H9 (cell line): ENCODE measurements around the gene CDH23. TPM values are rescaled to one million over a fixed set of nuclear protein-coding genes. Genes with fewer than 3 reads are reported as not detected.

Experiments
- DNase-seq: peaks from one replicate; pipeline ENCODE4 v3.0.0-alpha.2; 2017
- H2AFZ ChIP-seq: one replicate; pipeline ENCODE4 v1.6.1; 2013; ENCODE audit warnings: mild to moderate bottlenecking, low read length, control low read depth, moderate library complexity
- H2AK5ac ChIP-seq: 2 replicates; pipeline ENCODE4 v1.6.1; 2013; ENCODE audit warnings: low read length, control low read depth, mixed read lengths; ENCODE audit not compliant: insufficient read length
- H2BK120ac ChIP-seq: one replicate; pipeline ENCODE4 v1.6.1; 2013; ENCODE audit warnings: low read depth, mild to moderate bottlenecking, low read length, control low read depth, inconsistent platforms; ENCODE audit not compliant: poor library complexity, severe bottlenecking
- H2BK12ac ChIP-seq: 2 replicates; pipeline ENCODE4 v1.6.1; 2013; ENCODE audit warnings: low read length, control low read depth, mixed read lengths, low read depth; ENCODE audit not compliant: insufficient read length
- H2BK15ac ChIP-seq: 2 replicates; pipeline ENCODE4 v1.6.1; 2013; ENCODE audit warnings: low read depth, low read length, control low read depth
- H2BK20ac ChIP-seq: one replicate; pipeline ENCODE4 v1.6.1; 2013; ENCODE audit warnings: low read depth, mild to moderate bottlenecking, low read length, control low read depth, inconsistent platforms; ENCODE audit not compliant: poor library complexity, severe bottlenecking
- H2BK5ac ChIP-seq: 2 replicates; pipeline ENCODE4 v1.6.1; 2013; ENCODE audit warnings: low read length, control low read depth, mixed read lengths; ENCODE audit not compliant: insufficient read length
- H3K14ac ChIP-seq: 2 replicates; pipeline ENCODE4 v1.6.1; 2013; ENCODE audit warnings: low read length, control low read depth; ENCODE audit not compliant: insufficient read depth
- H3K18ac ChIP-seq: 2 replicates; pipeline ENCODE4 v1.6.1; 2013; ENCODE audit warnings: low read depth, mild to moderate bottlenecking, mixed read lengths, low read length, control low read depth; ENCODE audit not compliant: insufficient read length
- H3K23ac ChIP-seq: 2 replicates; pipeline ENCODE4 v1.6.1; 2013; ENCODE audit warnings: low read length, control low read depth, mixed read lengths, low read depth; ENCODE audit not compliant: insufficient read length
- H3K23me2 ChIP-seq: 2 replicates; pipeline ENCODE4 v1.6.1; 2013; ENCODE audit warnings: low read depth, mild to moderate bottlenecking, mixed read lengths, low read length, control low read depth; ENCODE audit not compliant: insufficient read length, poor library complexity, severe bottlenecking
- H3K27ac ChIP-seq: 2 replicates; pipeline ENCODE4 v1.5.1; 2013; ENCODE audit warnings: low read length, control low read depth, mixed read lengths, low read depth; ENCODE audit not compliant: insufficient read length
- H3K27me3 ChIP-seq: 2 replicates; pipeline ENCODE4 v1.6.1; 2013; ENCODE audit warnings: low read length, control low read depth, inconsistent platforms; ENCODE audit not compliant: insufficient read depth
- H3K4ac ChIP-seq: 2 replicates; pipeline ENCODE4 v1.6.1; 2013; ENCODE audit warnings: low read depth, mild to moderate bottlenecking, control low read depth, inconsistent platforms, low read length, moderate library complexity
- H3K4me1 ChIP-seq: 2 replicates; pipeline ENCODE4 v1.6.1; 2013; ENCODE audit warnings: low read length, control low read depth, inconsistent platforms; ENCODE audit not compliant: insufficient read depth
- H3K4me2 ChIP-seq: 2 replicates; pipeline ENCODE4 v1.6.1; 2013; ENCODE audit warnings: low read length, control low read depth, mixed read lengths; ENCODE audit not compliant: insufficient read length, insufficient read depth
- H3K56ac ChIP-seq: 2 replicates; pipeline ENCODE4 v1.6.1; 2013; ENCODE audit warnings: low read depth, mild to moderate bottlenecking, mixed read lengths, low read length, control low read depth; ENCODE audit not compliant: insufficient read length
- H3K79me1 ChIP-seq: 2 replicates; pipeline ENCODE4 v1.6.1; 2013; ENCODE audit warnings: low read depth, mild to moderate bottlenecking, moderate library complexity, low read length, control low read depth, inconsistent platforms; ENCODE audit not compliant: insufficient read depth, poor library complexity, severe bottlenecking
- H3K79me2 ChIP-seq: 2 replicates; pipeline ENCODE4 v1.6.1; 2013; ENCODE audit warnings: low read length, control low read depth, inconsistent platforms; ENCODE audit not compliant: insufficient read depth
- H3K9ac ChIP-seq: 2 replicates; pipeline ENCODE4 v1.6.1; 2013; ENCODE audit warnings: low read length, control low read depth, mixed read lengths; ENCODE audit not compliant: insufficient read length; ENCODE audit errors: extremely low read depth
- H3K9me3 ChIP-seq: one replicate; pipeline ENCODE4 v1.6.1; 2013; ENCODE audit warnings: low read depth, low read length, inconsistent platforms; ENCODE audit not compliant: control insufficient read depth
- H3T11ph ChIP-seq: one replicate; pipeline ENCODE4 v1.6.1; 2013; ENCODE audit warnings: mild to moderate bottlenecking, low read length, control low read depth, inconsistent platforms
- H4K20me1 ChIP-seq: one replicate; pipeline ENCODE4 v1.6.1; 2013; ENCODE audit not compliant: control insufficient read depth, insufficient read length, insufficient read depth
- H4K5ac ChIP-seq: 2 replicates; pipeline ENCODE4 v1.6.1; 2013; ENCODE audit warnings: low read depth, mild to moderate bottlenecking, mixed read lengths, low read length, control low read depth; ENCODE audit not compliant: insufficient read length
- H4K8ac ChIP-seq: replicated peaks from 2 replicates; pipeline ENCODE4 v1.6.1; 2013; ENCODE audit warnings: low read length, control low read depth, mixed read lengths, low read depth; ENCODE audit not compliant: insufficient read length
- H4K91ac ChIP-seq: 2 replicates; pipeline ENCODE4 v1.6.1; 2013; ENCODE audit warnings: low read depth, mild to moderate bottlenecking, moderate library complexity, mixed read lengths, low read length, control low read depth; ENCODE audit not compliant: insufficient read length
- H3K27ac Mint-ChIP-seq, 3 experiments: 2 replicates in 2 of 3; 3 replicates in 1 of 3; pipeline ENCODE4 v1.8.0; 2020 to 2021; ENCODE audit warnings: mixed read lengths in 3 of 3, mild to moderate bottlenecking in 1 of 3, moderate library complexity in 1 of 3
- H3K27me3 Mint-ChIP-seq: 2 replicates; pipeline ENCODE4 v1.8.0; 2021; ENCODE audit warnings: low read depth, mild to moderate bottlenecking, moderate library complexity, mixed read lengths
- H3K36me3 Mint-ChIP-seq, 3 experiments: 2 replicates in 2 of 3; 3 replicates in 1 of 3; pipeline ENCODE4 v1.8.0; 2020 to 2021; ENCODE audit warnings: low read depth in 3 of 3, mixed read lengths in 3 of 3; ENCODE audit not compliant: insufficient read depth in 1 of 3
- H3K4me1 Mint-ChIP-seq, 2 experiments: 2 replicates each; pipeline ENCODE4 v1.8.0; 2020; ENCODE audit warnings: mixed read lengths in 2 of 2
- H3K4me3 Mint-ChIP-seq, 2 experiments: 2 replicates in 1 of 2; 3 replicates in 1 of 2; pipeline ENCODE4 v1.8.0; 2020 to 2021; ENCODE audit warnings: mild to moderate bottlenecking in 2 of 2, mixed read lengths in 2 of 2, moderate library complexity in 1 of 2
- H3K9me3 Mint-ChIP-seq, 2 experiments: 2 replicates in 1 of 2; 3 replicates in 1 of 2; pipeline ENCODE4 v1.8.0; 2020; ENCODE audit warnings: mild to moderate bottlenecking in 2 of 2, mixed read lengths in 2 of 2, moderate library complexity in 1 of 2
- WGBS: extraction: QIAGEN DNeasy Blood & Tissue Kit; methylation state at CpG from one replicate; pipeline ENCODE4 v1.1.7; 2013; ENCODE audit warnings: missing lambda C conversion rate, low lambda C conversion rate, mixed read lengths; ENCODE audit not compliant: insufficient read length; ENCODE audit errors: extremely low coverage; 5-methylcytosine and 5-hydroxymethylcytosine counted together
- total RNA-seq: library from RNA; stranded (reverse); gene quantifications from 2 replicates; pipeline ENCODE4 v1.2.1, GENCODE V29; 2021
- TF ChIP-seq, protein P1 (sequence below): fragments of 200-600 bp; sonication (generic); conservative IDR thresholded peaks from 3 replicates; pipeline ENCODE4 v1.8.0; 2021; ENCODE audit warnings: antibody characterized with exemption, mild to moderate bottlenecking

The CDH23 gene
- total RNA-seq, 1 experiment from 2014 or later: 2.1 TPM

DNA sequence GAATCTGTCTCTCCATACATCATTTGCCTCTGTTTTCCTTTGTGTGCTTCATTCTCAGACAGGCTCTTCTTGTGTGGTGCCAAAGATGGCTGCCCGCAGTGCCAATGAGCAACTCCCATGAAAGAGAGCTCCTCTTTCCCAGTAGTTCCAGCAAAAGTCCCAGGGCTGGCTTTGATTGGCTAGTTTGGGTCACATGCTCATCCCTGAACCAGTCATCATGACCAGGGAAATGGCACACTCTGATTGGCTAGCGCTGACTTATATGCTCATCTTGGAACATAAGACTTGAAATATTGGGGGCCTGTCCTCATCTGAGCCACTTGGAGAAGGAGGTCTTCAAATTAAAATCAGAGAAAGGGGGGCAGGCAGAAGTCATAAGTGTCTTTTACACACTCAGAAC is 112.7 kb downstream of the CDH23 start:
- Histone ChIP-seq H3K9me3 (no peaks in the 10 kb centered on the region), H2AFZ (no peak overlapping the region), H3K79me2 (no peaks in the 10 kb centered on the region), H3K23me2 (no peaks in the 10 kb centered on the region), H3K4me2 (no peak overlapping the region), H3T11ph (no peak overlapping the region), H4K91ac (no peak overlapping the region), H2BK20ac (no peak overlapping the region), H3K79me1 (no peaks in the 10 kb centered on the region), H2AK5ac (no peak overlapping the region), H4K8ac (no peak overlapping the region), H3K9ac (no peak overlapping the region), H4K20me1 (no peaks in the 10 kb centered on the region), H2BK15ac (no peak overlapping the region), H3K23ac (no peak overlapping the region), H3K4ac (no peak overlapping the region), H3K56ac (no peak overlapping the region), H2BK120ac (no peak overlapping the region), H2BK12ac (no peak overlapping the region), H2BK5ac (no peak overlapping the region), H3K27ac (no peak overlapping the region), H3K14ac (no peak overlapping the region), H4K5ac (no peak overlapping the region), H3K18ac (no peak overlapping the region), H3K4me1 (no peaks in the 10 kb centered on the region), H3K27me3 (0 out of 2 replicates have a peak, but pooled peaks cover 2% of the 10 kb centered on the region)
- Mint-ChIP-seq H3K4me1 (0 out of 4 replicates have a peak, but pooled peaks cover 0 to 3% of the 10 kb centered on the region in 2 experiments), H3K36me3 (no peaks in the 10 kb centered on the region), H3K9me3 (no peaks in the 10 kb centered on the region), H3K4me3 (no peak overlapping the region), H3K27ac (no peak overlapping the region; a peak in 1 of 7 replicates), H3K27me3 (peaks cover 5% of the 10 kb centered on the region)
- WGBS: no CpG with 5 or more reads among the region's 2 CpGs
- no peak for DNase-seq
- TF ChIP-seq, protein P1, sequence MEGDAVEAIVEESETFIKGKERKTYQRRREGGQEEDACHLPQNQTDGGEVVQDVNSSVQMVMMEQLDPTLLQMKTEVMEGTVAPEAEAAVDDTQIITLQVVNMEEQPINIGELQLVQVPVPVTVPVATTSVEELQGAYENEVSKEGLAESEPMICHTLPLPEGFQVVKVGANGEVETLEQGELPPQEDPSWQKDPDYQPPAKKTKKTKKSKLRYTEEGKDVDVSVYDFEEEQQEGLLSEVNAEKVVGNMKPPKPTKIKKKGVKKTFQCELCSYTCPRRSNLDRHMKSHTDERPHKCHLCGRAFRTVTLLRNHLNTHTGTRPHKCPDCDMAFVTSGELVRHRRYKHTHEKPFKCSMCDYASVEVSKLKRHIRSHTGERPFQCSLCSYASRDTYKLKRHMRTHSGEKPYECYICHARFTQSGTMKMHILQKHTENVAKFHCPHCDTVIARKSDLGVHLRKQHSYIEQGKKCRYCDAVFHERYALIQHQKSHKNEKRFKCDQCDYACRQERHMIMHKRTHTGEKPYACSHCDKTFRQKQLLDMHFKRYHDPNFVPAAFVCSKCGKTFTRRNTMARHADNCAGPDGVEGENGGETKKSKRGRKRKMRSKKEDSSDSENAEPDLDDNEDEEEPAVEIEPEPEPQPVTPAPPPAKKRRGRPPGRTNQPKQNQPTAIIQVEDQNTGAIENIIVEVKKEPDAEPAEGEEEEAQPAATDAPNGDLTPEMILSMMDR: no peak
